Gastrocnemius medialis (tissue), 4 donors: ENCODE results near the gene EPB41L1.

Source experiments
- CTCF ChIP-seq, 5 experiments: fragments of 450-650 bp in 3 of 5; fragments of 200-600 bp in 2 of 5; sonication (generic) in 2 of 5; IDR thresholded peaks in 4 of 5; conservative IDR thresholded peaks in 1 of 5; 1 replicate in 4 of 5; 2 replicates in 1 of 5; pipeline ENCODE4 v1.5.1; 2016 to 2019; ENCODE audit warnings: antibody characterized with exemption in 5 of 5, mild to moderate bottlenecking in 3 of 5, moderate library complexity in 3 of 5
- POLR2A ChIP-seq, 2 donors: fragments of 450-650 bp; IDR thresholded peaks; one replicate each; pipeline ENCODE4 v1.6.1; 2017; ENCODE audit warnings: antibody characterized with exemption in 2 of 2, mild to moderate bottlenecking in 2 of 2, moderate library complexity in 2 of 2

- TF ChIP-seq CTCF (IDR thresholded peaks at IDR 0.05 in 4 of 5, conservative IDR thresholded peaks at IDR 0.05 in 1 of 5): no peak
- TF ChIP-seq POLR2A (IDR thresholded peaks at IDR 0.05): no peak
Measured at GRCh38 chr20:36175016-36175415, 20.5 kb downstream of the EPB41L1 start.
